Measurements from ENCODE around the gene HINT2.
A peak's percentile ranks its signal among the peaks of the same experiment; 100 is the strongest.

Gene HINT2

DNA sequence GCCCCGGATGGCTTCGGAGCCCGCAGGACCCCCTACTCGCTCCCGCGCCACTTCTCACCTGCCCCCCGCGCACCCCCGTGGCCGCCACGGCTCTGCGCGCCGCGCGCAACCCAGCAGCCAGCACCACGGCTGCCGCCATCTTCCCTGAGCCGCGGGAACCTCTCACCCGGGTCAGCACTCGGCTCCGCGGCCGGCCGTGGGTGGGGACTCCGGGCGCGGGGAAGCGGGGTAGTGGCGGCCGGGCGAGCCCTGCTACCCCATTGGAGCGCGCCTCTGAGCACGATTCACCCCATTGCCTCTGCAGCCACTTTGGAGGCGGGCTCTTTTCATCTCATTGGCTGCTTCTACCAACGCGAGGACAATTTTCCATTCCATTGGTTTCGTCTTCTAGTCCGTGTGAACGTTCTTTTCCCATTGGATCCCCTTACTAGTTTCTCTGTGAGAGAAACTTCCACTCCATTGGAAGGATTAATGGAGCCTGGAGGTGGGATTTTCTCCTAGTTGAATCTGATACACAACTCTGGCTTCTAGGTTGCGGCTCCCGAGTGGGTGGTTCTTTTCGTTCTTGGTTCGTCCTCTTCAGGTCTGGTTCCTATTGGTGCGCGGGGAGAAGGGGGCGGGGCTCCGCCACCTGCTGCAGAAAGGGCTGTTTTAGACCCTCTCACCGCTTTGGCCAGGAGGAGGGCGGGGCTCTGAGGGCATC is at the start of gene HINT2:
Gene HINT2, minus strand, starts transcription at position 202 of the 703 bp plus-strand sequence. Its CDS starts 63 bp downstream, at position 139.
- TF ChIP-seq ZFX (IDR thresholded peaks at IDR 0.05; ENCODE audit: borderline replicate concordance), result no peak
- TF ChIP-seq, protein P1, sequence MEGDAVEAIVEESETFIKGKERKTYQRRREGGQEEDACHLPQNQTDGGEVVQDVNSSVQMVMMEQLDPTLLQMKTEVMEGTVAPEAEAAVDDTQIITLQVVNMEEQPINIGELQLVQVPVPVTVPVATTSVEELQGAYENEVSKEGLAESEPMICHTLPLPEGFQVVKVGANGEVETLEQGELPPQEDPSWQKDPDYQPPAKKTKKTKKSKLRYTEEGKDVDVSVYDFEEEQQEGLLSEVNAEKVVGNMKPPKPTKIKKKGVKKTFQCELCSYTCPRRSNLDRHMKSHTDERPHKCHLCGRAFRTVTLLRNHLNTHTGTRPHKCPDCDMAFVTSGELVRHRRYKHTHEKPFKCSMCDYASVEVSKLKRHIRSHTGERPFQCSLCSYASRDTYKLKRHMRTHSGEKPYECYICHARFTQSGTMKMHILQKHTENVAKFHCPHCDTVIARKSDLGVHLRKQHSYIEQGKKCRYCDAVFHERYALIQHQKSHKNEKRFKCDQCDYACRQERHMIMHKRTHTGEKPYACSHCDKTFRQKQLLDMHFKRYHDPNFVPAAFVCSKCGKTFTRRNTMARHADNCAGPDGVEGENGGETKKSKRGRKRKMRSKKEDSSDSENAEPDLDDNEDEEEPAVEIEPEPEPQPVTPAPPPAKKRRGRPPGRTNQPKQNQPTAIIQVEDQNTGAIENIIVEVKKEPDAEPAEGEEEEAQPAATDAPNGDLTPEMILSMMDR (IDR thresholded peaks at IDR 0.05), result no peak
- H3K27ac ChIP-seq, result peak within 1 kb of the TSS; percentile 100

DNA sequence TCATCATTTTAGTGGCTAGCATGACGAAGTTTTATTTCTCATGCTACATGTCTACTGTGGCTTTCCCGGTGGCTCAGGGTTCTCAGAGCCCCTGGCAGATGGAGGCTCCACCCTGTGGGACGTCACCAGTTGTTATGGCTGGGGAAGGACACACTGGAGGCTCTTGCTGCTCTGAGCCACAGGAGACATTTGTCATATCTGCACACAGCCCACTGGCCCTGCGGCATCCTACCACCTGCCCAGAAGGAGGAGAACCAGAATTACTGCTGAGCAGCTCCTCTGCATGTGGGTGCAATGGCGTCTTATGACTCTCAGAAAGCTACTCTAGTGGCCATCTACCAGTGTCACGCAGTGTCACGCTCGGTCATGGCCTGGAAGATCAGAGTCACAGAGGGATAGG is 48.7 kb upstream of the HINT2 start:
- no peak overlapping the region for H3K27ac ChIP-seq
- no peak for TF ChIP-seq ZFX (IDR thresholded peaks at IDR 0.05; ENCODE audit: borderline replicate concordance)
- TF ChIP-seq, protein P1 (IDR thresholded peaks at IDR 0.05), result no peak

DNA sequence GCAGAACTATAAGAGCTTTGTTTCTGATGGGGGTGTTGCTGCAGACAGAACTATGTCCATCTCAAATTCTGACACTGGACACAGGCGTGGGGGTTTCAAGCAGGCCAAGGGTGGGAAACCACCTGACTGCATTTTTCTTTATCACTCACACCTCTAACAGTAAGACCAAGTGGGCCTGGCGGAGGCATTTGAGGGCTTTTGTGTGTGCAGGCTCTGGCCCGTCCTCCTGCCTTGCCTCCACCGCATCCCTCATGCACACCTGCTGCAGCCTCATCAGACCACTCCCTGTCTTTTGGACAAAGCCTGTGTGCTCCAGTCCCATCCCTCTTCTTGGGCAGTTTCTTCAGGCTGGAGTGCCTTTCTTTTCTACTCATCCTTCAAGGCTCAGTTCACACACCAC is 47.5 kb upstream of the HINT2 start:
- TF ChIP-seq, protein P1 (IDR thresholded peaks at IDR 0.05), result no peak
- no peak overlapping the region for H3K27ac ChIP-seq

DNA sequence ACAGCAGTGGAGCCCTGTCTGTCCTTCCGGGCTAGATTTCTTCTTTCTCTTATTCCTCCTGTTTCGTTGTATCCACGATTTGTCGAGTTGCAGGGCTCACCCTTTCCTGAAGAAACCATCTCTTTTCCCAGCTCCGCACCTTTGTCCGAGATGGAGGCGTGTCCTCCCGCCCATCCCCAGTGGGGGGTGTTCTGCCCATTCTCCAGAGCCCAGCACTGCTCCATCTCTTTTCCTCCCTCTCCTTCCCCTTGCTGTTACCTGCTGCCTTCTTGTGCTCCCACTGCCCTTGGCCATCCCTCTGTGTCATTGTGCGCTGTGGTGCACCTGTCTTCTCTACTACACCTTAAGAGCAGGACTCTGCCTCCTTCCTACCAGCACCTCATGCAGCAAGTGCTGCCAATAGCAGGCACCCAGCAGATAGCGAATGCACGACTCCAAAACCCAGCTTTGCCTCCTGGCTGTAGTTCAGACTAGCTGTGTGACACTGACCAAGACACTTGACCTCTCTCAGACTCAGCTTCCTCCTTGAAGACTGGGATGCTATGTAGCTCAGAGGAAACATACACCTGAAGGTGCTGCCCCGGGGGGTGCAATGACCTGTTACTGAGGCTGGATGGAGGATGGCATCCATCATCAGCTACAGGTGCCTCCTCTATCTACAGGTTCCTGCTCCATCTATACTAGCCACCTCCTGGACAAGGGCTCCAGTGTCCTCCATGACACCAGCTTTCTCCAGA is 46.5 kb upstream of the HINT2 start:
- TF ChIP-seq, protein P1 (IDR thresholded peaks at IDR 0.05), result no peak
- no peak for TF ChIP-seq ZFX (IDR thresholded peaks at IDR 0.05; ENCODE audit: borderline replicate concordance)
- H3K27ac ChIP-seq, result no peak overlapping the region

DNA sequence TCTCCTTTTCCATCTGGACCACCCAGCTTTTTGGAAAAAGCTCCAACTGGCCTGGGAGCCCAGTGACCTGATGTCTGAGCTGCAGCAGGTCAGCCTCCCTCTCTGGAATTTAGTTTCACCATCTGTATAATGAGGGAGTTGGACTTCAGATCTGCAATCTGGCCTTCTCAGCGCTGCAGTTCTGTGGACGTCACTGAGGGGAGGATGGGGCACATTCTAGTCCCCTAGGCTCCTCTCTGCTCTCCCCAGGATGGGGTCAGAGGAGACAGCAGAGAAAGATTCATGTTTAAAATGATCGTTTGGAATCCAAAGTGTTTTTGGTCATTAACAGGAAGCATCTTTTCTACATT is 45.1 kb upstream of the HINT2 start:
- H3K27ac ChIP-seq, result no peak overlapping the region

DNA sequence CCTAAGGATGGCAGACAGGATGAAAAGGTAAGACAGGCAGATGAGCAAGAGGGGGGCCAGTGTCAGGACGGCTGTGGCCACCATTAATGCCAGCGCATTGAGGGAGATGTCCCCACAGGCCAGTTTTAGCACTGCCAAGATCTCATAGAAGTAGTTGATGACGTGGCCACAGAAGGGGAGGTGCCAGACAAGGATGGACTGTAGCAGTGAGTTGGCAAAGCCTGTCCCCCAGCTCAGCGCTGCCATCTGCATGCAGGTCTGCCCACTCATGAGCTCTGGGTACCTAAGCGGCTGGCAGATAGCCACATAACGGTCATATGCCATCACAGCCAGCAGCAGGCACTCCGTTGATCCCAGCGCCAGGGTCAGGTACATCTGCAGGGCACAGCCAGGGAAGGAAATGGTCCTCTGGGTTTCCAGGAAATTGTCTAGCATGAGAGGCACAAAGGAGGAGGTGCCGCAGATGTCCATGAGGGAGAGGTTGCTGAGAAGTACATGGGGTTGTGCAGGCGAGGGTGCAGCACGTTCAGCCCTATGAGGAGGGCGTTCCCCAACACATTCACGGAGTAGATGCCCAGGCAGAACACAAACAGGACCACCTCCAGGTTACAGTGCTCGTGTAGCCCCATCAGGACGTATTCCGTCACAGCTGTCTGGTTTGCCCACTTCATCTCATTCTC is 44.6 kb upstream of the HINT2 start:
- no peak overlapping the region for H3K27ac ChIP-seq
- TF ChIP-seq, protein P1 (IDR thresholded peaks at IDR 0.05), result no peak
- no peak for TF ChIP-seq ZFX (IDR thresholded peaks at IDR 0.05; ENCODE audit: borderline replicate concordance)

More for the DNA sequence above, 45.1 kb upstream of the HINT2 start:
- TF ChIP-seq, protein P1 (IDR thresholded peaks at IDR 0.05), result no peak

DNA sequence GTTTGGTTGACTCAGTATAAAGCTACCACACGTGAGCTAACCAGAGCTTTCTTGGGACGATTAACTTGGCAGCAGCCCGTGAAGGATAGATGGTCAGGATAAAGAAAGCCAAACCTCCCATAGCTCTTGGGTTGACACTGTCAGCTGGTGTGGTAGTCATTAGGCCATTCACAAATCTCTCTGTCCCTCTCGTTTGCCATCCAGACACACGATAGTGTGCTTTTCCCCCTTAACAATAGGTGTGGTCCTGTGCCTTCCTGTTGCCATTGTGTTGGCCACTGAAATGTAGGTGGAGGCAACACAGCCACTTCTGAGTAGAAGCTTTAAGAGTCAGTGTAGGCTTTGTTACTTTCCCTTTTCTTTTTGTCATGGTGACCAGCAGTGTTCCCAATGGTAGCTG is 43.6 kb upstream of the HINT2 start:
- no peak for TF ChIP-seq ZFX (IDR thresholded peaks at IDR 0.05; ENCODE audit: borderline replicate concordance)
- TF ChIP-seq, protein P1 (IDR thresholded peaks at IDR 0.05), result no peak
- H3K27ac ChIP-seq, result no peak overlapping the region
